ENCODE results near the gene OIP5. TPM values are rescaled to one million over a fixed set of nuclear protein-coding genes. Genes with fewer than 3 reads are reported as not detected.

The OIP5 gene
- total RNA-seq, 1 experiment from 2014 or later, result 36.1 TPM

DNA sequence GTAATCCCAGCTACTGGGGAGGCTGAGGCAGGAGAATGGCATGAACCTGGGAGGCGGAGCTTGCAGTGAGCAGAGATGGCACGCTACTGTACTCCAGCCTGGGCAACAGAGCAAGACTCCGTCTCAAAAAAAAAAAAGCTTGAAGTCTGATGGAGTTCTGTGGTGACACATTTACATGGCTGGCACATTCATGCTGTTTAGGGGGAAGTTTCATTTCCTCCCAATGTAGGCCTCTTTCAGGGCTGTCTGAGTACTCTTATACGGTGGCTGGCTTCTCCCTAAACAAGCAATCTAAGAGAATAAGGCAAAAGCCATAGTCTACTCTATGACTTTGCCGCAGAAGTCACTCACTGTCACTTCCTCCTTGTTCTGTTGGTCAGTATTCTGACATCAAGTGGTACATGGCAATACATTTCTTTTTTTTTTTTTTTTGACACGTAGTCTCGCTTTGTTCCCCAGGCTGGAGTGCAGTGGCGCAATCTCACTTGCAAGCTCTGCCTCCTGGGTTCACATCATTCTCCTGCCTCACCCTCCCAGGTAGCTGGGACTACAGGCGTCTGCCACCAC lies 41.2 kb downstream of the OIP5 start:
- no peaks in the 10 kb centered on the region for H3K9me3 ChIP-seq (ENCODE audit: low read depth, low read length, poor library complexity, severe bottlenecking)
- no peak for DNase-seq (ENCODE audit: low spot score)
- ChIA-PET POLR2A (ENCODE audit: low non-redundant PET) (interaction anchor here (0.6 kb wide), 1 partner anchor 148 kb away, joined by 3 read pairs; no protein-coding TSS in a partner anchor), CTCF (no interaction called here)
- peaks cover 59% of the 10 kb centered on the region for H3K36me3 ChIP-seq (ENCODE audit: insufficient read depth, low read length, poor library complexity, severe bottlenecking)
- H3K27me3 ChIP-seq (replicated peaks; ENCODE audit: insufficient read depth, low read depth, low read length, poor library complexity), result no peaks in the 10 kb centered on the region
- no peak overlapping the region for H3K27ac ChIP-seq (ENCODE audit: low read depth, low read length, poor library complexity, severe bottlenecking)
- no TSS peak for BruUV-seq (replicated peaks)
- TF ChIP-seq, protein P1, sequence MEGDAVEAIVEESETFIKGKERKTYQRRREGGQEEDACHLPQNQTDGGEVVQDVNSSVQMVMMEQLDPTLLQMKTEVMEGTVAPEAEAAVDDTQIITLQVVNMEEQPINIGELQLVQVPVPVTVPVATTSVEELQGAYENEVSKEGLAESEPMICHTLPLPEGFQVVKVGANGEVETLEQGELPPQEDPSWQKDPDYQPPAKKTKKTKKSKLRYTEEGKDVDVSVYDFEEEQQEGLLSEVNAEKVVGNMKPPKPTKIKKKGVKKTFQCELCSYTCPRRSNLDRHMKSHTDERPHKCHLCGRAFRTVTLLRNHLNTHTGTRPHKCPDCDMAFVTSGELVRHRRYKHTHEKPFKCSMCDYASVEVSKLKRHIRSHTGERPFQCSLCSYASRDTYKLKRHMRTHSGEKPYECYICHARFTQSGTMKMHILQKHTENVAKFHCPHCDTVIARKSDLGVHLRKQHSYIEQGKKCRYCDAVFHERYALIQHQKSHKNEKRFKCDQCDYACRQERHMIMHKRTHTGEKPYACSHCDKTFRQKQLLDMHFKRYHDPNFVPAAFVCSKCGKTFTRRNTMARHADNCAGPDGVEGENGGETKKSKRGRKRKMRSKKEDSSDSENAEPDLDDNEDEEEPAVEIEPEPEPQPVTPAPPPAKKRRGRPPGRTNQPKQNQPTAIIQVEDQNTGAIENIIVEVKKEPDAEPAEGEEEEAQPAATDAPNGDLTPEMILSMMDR (conservative IDR thresholded peaks at IDR 0.05; ENCODE audit: low read depth, low read length), result no peak
- no peak for TF ChIP-seq EZH2 (IDR thresholded peaks at IDR 0.05; ENCODE audit: borderline replicate concordance, low read depth, low read length, poor library complexity, severe bottlenecking)
- intact Hi-C loops (cut with micrococcal nuclease; ENCODE audit: unreplicated experiment), result no loop called here
- no peak overlapping the region for H3K4me3 ChIP-seq (ENCODE audit: low read depth, low read length, poor library complexity, severe bottlenecking)
- no peaks in the 10 kb centered on the region for H3K4me1 ChIP-seq (ENCODE audit: insufficient read depth, low read length, poor library complexity, severe bottlenecking)

DNA sequence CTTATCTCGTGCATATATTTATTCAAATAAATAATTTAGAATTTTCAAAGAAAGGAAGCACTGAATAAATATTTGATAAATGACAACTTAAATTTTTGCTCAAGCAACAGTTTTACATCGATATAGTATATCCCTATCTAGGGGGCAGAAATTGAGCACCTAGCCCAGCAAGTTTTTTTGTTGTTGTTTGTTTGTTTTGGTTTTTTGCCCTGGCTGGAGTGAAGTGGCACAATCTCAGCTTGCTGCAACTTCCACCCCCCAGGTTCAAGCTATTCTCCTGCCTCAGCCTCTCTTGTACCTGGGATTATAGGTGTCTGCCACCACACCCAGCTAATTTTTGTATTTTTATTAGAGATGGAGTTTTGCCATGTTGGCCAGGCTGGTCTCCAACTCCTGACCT lies 42.4 kb downstream of the OIP5 start:
- intact Hi-C loops (cut with micrococcal nuclease; ENCODE audit: unreplicated experiment), result loop anchor here (5.0 kb wide), 1 partner anchor 42 kb away; the partner anchor contains the start of genes NUSAP1 and OIP5
- POLR2A ChIA-PET (ENCODE audit: low non-redundant PET), result no interaction called here
- no TSS peak for BruUV-seq (replicated peaks)
- H3K27me3 ChIP-seq (replicated peaks; ENCODE audit: insufficient read depth, low read depth, low read length, poor library complexity), result no peaks in the 10 kb centered on the region
- H3K36me3 ChIP-seq (ENCODE audit: insufficient read depth, low read length, poor library complexity, severe bottlenecking), result peaks cover 65% of the 10 kb centered on the region
- H3K9me3 ChIP-seq (ENCODE audit: low read depth, low read length, poor library complexity, severe bottlenecking), result peaks cover 3% of the 10 kb centered on the region
- TF ChIP-seq EZH2 (IDR thresholded peaks at IDR 0.05; ENCODE audit: borderline replicate concordance, low read depth, low read length, poor library complexity, severe bottlenecking), result no peak
- TF ChIP-seq, protein P1 (conservative IDR thresholded peaks at IDR 0.05; ENCODE audit: low read depth, low read length), result no peak
- CTCF ChIA-PET, result no interaction called here
- H3K27ac ChIP-seq (ENCODE audit: low read depth, low read length, poor library complexity, severe bottlenecking), result no peak overlapping the region
- no peak for DNase-seq (ENCODE audit: low spot score)
- peaks cover 6% of the 10 kb centered on the region for H3K4me1 ChIP-seq (ENCODE audit: insufficient read depth, low read length, poor library complexity, severe bottlenecking)
- H3K4me3 ChIP-seq (ENCODE audit: low read depth, low read length, poor library complexity, severe bottlenecking), result no peak overlapping the region

DNA sequence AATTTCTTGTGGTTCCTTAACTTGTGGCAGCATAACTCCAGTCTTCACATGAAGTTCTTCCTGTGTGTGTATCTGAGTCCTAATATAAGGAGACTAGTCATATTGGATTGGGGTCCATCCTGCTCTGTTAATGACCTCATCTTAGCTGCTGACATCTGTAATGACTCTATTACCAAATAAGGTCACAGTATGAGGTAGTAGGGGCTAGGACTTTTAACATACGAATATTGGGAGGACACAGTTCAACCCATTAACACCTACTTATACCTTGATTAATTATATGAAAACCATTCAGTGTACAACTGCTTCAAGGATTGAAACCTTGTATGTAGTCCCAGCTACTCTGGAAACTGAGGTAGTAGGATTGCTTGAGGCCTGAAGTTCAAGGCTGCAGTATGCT lies 43.9 kb downstream of the OIP5 start:
- no peak for TF ChIP-seq EZH2 (IDR thresholded peaks at IDR 0.05; ENCODE audit: borderline replicate concordance, low read depth, low read length, poor library complexity, severe bottlenecking)
- TF ChIP-seq, protein P1 (conservative IDR thresholded peaks at IDR 0.05; ENCODE audit: low read depth, low read length), result no peak
- Histone ChIP-seq H3K4me1 (ENCODE audit: insufficient read depth, low read length, poor library complexity, severe bottlenecking) (peaks cover 6% of the 10 kb centered on the region), H3K4me3 (ENCODE audit: low read depth, low read length, poor library complexity, severe bottlenecking) (no peak overlapping the region), H3K27ac (ENCODE audit: low read depth, low read length, poor library complexity, severe bottlenecking) (no peak overlapping the region), H3K9me3 (ENCODE audit: low read depth, low read length, poor library complexity, severe bottlenecking) (peaks cover 3% of the 10 kb centered on the region), H3K36me3 (ENCODE audit: insufficient read depth, low read length, poor library complexity, severe bottlenecking) (peaks cover 62% of the 10 kb centered on the region), H3K27me3 (replicated peaks; ENCODE audit: insufficient read depth, low read depth, low read length, poor library complexity) (no peaks in the 10 kb centered on the region)
- CTCF ChIA-PET, result no interaction called here
- no peak for DNase-seq (ENCODE audit: low spot score)
- no TSS peak for BruUV-seq (replicated peaks)
- POLR2A ChIA-PET (ENCODE audit: low non-redundant PET), result no interaction called here
- intact Hi-C loops (cut with micrococcal nuclease; ENCODE audit: unreplicated experiment), result loop anchor here (5.0 kb wide), 1 partner anchor 44 kb away; the partner anchor contains the start of genes NUSAP1 and OIP5
